ENCODE measurements around the gene ABT1. TPM values are rescaled to one million over a fixed set of nuclear protein-coding genes. Genes with fewer than 3 reads are reported as not detected.

The ABT1 gene
- total RNA-seq, 1 donor from 2014 or later = 10.1 TPM

GRCh38 chr6:26624557-26624956, 27.8 kb downstream of the ABT1 start:
- DNase-seq (ENCODE audit: low spot score) = no peak
- Mint-ChIP-seq H3K27ac (ENCODE audit: unreplicated experiment) (no peak overlapping the region), H3K27me3 (ENCODE audit: low read depth) (peaks cover 2% of the 10 kb centered on the region), H3K9me3 (ENCODE audit: low read depth) (peaks cover 17% of the 10 kb centered on the region), H3K36me3 (ENCODE audit: low read depth) (no peaks in the 10 kb centered on the region), H3K4me3 (ENCODE audit: unreplicated experiment) (no peak overlapping the region), H3K4me1 (ENCODE audit: low read depth) (no peaks in the 10 kb centered on the region)
- no peak for TF ChIP-seq CTCF (IDR thresholded peaks at IDR 0.05)

GRCh38 chr6:26627843-26628242, 31.1 kb downstream of the ABT1 start:
- H3K27me3 Mint-ChIP-seq (ENCODE audit: low read depth) = peaks cover under 1% of the 10 kb centered on the region
- H3K4me1 Mint-ChIP-seq (ENCODE audit: low read depth) = no peaks in the 10 kb centered on the region
- H3K4me3 Mint-ChIP-seq (ENCODE audit: unreplicated experiment) = no peak overlapping the region
- no peak for DNase-seq (ENCODE audit: low spot score)
- TF ChIP-seq CTCF (IDR thresholded peaks at IDR 0.05) = no peak
- peaks cover 20% of the 10 kb centered on the region for H3K9me3 Mint-ChIP-seq (ENCODE audit: low read depth)
- H3K27ac Mint-ChIP-seq (ENCODE audit: unreplicated experiment) = no peak overlapping the region
- H3K36me3 Mint-ChIP-seq (ENCODE audit: low read depth) = peaks cover 2% of the 10 kb centered on the region

- Mint-ChIP-seq H3K4me1 (ENCODE audit: low read depth) (no peaks in the 10 kb centered on the region), H3K9me3 (ENCODE audit: low read depth) (peaks cover 21% of the 10 kb centered on the region), H3K27ac (ENCODE audit: unreplicated experiment) (no peak overlapping the region), H3K36me3 (ENCODE audit: low read depth) (peaks cover 8% of the 10 kb centered on the region), H3K4me3 (ENCODE audit: unreplicated experiment) (no peak overlapping the region), H3K27me3 (ENCODE audit: low read depth) (no peaks in the 10 kb centered on the region)
- no peak for DNase-seq (ENCODE audit: low spot score)
- no peak for TF ChIP-seq CTCF (IDR thresholded peaks at IDR 0.05)
Observed at GRCh38 chr6:26629359-26629758, 32.6 kb downstream of the ABT1 start.

- H3K4me1 Mint-ChIP-seq (ENCODE audit: low read depth) = no peaks in the 10 kb centered on the region
- no peak overlapping the region for H3K27ac Mint-ChIP-seq (ENCODE audit: unreplicated experiment)
- no peak for TF ChIP-seq CTCF (IDR thresholded peaks at IDR 0.05)
- H3K9me3 Mint-ChIP-seq (ENCODE audit: low read depth) = peaks cover 58% of the 10 kb centered on the region
- peaks cover 65% of the 10 kb centered on the region for H3K36me3 Mint-ChIP-seq (ENCODE audit: low read depth)
- no peaks in the 10 kb centered on the region for H3K27me3 Mint-ChIP-seq (ENCODE audit: low read depth)
- H3K4me3 Mint-ChIP-seq (ENCODE audit: unreplicated experiment) = no peak overlapping the region
- no peak for DNase-seq (ENCODE audit: low spot score)
Observed at GRCh38 chr6:26640806-26641205, 44.1 kb downstream of the ABT1 start.

- Mint-ChIP-seq H3K36me3 (ENCODE audit: low read depth) (peaks cover 47% of the 10 kb centered on the region), H3K4me1 (ENCODE audit: low read depth) (peaks cover 2% of the 10 kb centered on the region), H3K27me3 (ENCODE audit: low read depth) (no peaks in the 10 kb centered on the region), H3K9me3 (ENCODE audit: low read depth) (peaks cover 49% of the 10 kb centered on the region), H3K4me3 (ENCODE audit: unreplicated experiment) (no peak overlapping the region), H3K27ac (ENCODE audit: unreplicated experiment) (no peak overlapping the region)
- DNase-seq (ENCODE audit: low spot score) = no peak
- no peak for TF ChIP-seq CTCF (IDR thresholded peaks at IDR 0.05)
Observed at GRCh38 chr6:26646074-26646473, 49.3 kb downstream of the ABT1 start.

Other genes with a start within 250 kb of the ABT1 start
- gene BTN3A2, start 231.8 kb upstream of the ABT1 start, total RNA-seq = 7.2 to 18.0 TPM (median 7.7 TPM) in 3 replicates
- gene BTN2A2, start 213.8 kb upstream of the ABT1 start, total RNA-seq = 18.0 to 18.9 TPM (median 18.2 TPM) in 3 replicates
- 10.9 to 19.3 TPM (median 11.6 TPM) in 3 replicates for gene BTN3A1, start 194.7 kb upstream of the ABT1 start, total RNA-seq
- gene BTN3A3, start 156.4 kb upstream of the ABT1 start, total RNA-seq = 8.6 to 23.7 TPM (median 9.3 TPM) in 3 replicates
- gene BTN2A1, start 139.0 kb upstream of the ABT1 start, total RNA-seq = 28.3 to 33.6 TPM (median 33.3 TPM) in 3 replicates
- not detected in 3 replicates for gene BTN1A1, start 96.7 kb upstream of the ABT1 start, total RNA-seq
- gene HMGN4, start 58.6 kb upstream of the ABT1 start, total RNA-seq = 44.7 to 50.1 TPM (median 47.3 TPM) in 3 replicates
- 28.2 to 32.0 TPM (median 30.0 TPM) in 3 replicates for gene ZNF322, start 62.8 kb downstream of the ABT1 start, total RNA-seq

All from chondrocyte (in vitro differentiated cells).